Measurements from ENCODE around the gene TESMIN. TPM values are rescaled to one million over a fixed set of nuclear protein-coding genes. Genes with fewer than 3 reads are reported as not detected.
A peak's percentile ranks its signal among the peaks of the same experiment; 100 is the strongest.

The TESMIN gene
- total RNA-seq, 1 experiment from 2014 or later: 9.7 TPM

GRCh38 chr11:68780829-68781228 is 29.5 kb upstream of the TESMIN start:
- DNase-seq (ENCODE audit: unreplicated experiment): no peak
- H3K27ac Mint-ChIP-seq (ENCODE audit: low read depth, unreplicated experiment): no peak overlapping the region
- BruUV-seq (replicated peaks): no TSS peak
- H3K4me3 Mint-ChIP-seq (ENCODE audit: unreplicated experiment): no peak overlapping the region
- intact Hi-C loops (cut with micrococcal nuclease): no loop called here
- no peaks in the 10 kb centered on the region for H3K27me3 Mint-ChIP-seq (ENCODE audit: insufficient read depth, unreplicated experiment)
- TF ChIP-seq CTCF (IDR thresholded peaks at IDR 0.05; ENCODE audit: unreplicated experiment): no peak
- CTCF ChIA-PET: no interaction called here
- POLR2A ChIA-PET: interaction anchor here (0.6 kb wide), 1 partner anchor 144 kb away, joined by 3 read pairs; no protein-coding TSS in a partner anchor
- no peaks in the 10 kb centered on the region for H3K9me3 Mint-ChIP-seq (ENCODE audit: unreplicated experiment)
- H3K36me3 Mint-ChIP-seq (ENCODE audit: insufficient read depth, unreplicated experiment): peaks cover 56% of the 10 kb centered on the region
- no peaks in the 10 kb centered on the region for H3K4me1 Mint-ChIP-seq (ENCODE audit: insufficient read depth, unreplicated experiment)

- TF ChIP-seq CTCF (IDR thresholded peaks at IDR 0.05; ENCODE audit: unreplicated experiment): no peak
- BruUV-seq (replicated peaks): no TSS peak
- ChIA-PET CTCF (interaction anchor here (0.6 to 0.7 kb wide), 3 partner anchors 64 to 365 kb away, joined by 3 read pairs; no protein-coding TSS in a partner anchor), POLR2A (interaction anchor here (0.6 kb wide), 1 partner anchor 81 kb away, joined by 3 read pairs; no protein-coding TSS in a partner anchor)
- Mint-ChIP-seq H3K36me3 (ENCODE audit: insufficient read depth, unreplicated experiment) (peaks cover 75% of the 10 kb centered on the region), H3K4me1 (ENCODE audit: insufficient read depth, unreplicated experiment) (no peaks in the 10 kb centered on the region), H3K27ac (ENCODE audit: low read depth, unreplicated experiment) (no peak overlapping the region), H3K9me3 (ENCODE audit: unreplicated experiment) (no peaks in the 10 kb centered on the region), H3K4me3 (ENCODE audit: unreplicated experiment) (no peak overlapping the region), H3K27me3 (ENCODE audit: insufficient read depth, unreplicated experiment) (no peaks in the 10 kb centered on the region)
- intact Hi-C loops (cut with micrococcal nuclease): no loop called here
- DNase-seq (ENCODE audit: unreplicated experiment): no peak
These were observed 26.9 kb upstream of the TESMIN start for GRCh38 chr11:68778205-68778604.

GRCh38 chr11:68776442-68777235 is 25.3 kb upstream of the TESMIN start:
- H3K36me3 Mint-ChIP-seq (ENCODE audit: insufficient read depth, unreplicated experiment): peaks cover 90% of the 10 kb centered on the region
- no TSS peak for BruUV-seq (replicated peaks)
- H3K9me3 Mint-ChIP-seq (ENCODE audit: unreplicated experiment): no peaks in the 10 kb centered on the region
- no peaks in the 10 kb centered on the region for H3K4me1 Mint-ChIP-seq (ENCODE audit: insufficient read depth, unreplicated experiment)
- intact Hi-C loops (cut with micrococcal nuclease): no loop called here
- no peak for DNase-seq (ENCODE audit: unreplicated experiment)
- no peaks in the 10 kb centered on the region for H3K27me3 Mint-ChIP-seq (ENCODE audit: insufficient read depth, unreplicated experiment)
- POLR2A ChIA-PET: no interaction called here
- H3K4me3 Mint-ChIP-seq (ENCODE audit: unreplicated experiment): no peak overlapping the region
- CTCF ChIA-PET: interaction anchor here (0.6 to 0.7 kb wide), 2 partner anchors 68 to 115 kb away, joined by 3 to 5 read pairs; no protein-coding TSS in a partner anchor
- H3K27ac Mint-ChIP-seq (ENCODE audit: low read depth, unreplicated experiment): peak overlapping the region; percentile 4
- TF ChIP-seq CTCF (IDR thresholded peaks at IDR 0.05; ENCODE audit: unreplicated experiment): no peak

GRCh38 chr11:68775951-68776388 is 24.6 kb upstream of the TESMIN start:
- intact Hi-C loops (cut with micrococcal nuclease): no loop called here
- TF ChIP-seq CTCF (IDR thresholded peaks at IDR 0.05; ENCODE audit: unreplicated experiment): no peak
- Mint-ChIP-seq H3K27ac (ENCODE audit: low read depth, unreplicated experiment) (peak overlapping the region; percentile 4), H3K4me1 (ENCODE audit: insufficient read depth, unreplicated experiment) (no peaks in the 10 kb centered on the region), H3K36me3 (ENCODE audit: insufficient read depth, unreplicated experiment) (peaks cover 87% of the 10 kb centered on the region), H3K27me3 (ENCODE audit: insufficient read depth, unreplicated experiment) (no peaks in the 10 kb centered on the region), H3K9me3 (ENCODE audit: unreplicated experiment) (no peaks in the 10 kb centered on the region), H3K4me3 (ENCODE audit: unreplicated experiment) (no peak overlapping the region)
- BruUV-seq (replicated peaks): no TSS peak
- DNase-seq (ENCODE audit: unreplicated experiment): no peak
- POLR2A ChIA-PET: no interaction called here
- CTCF ChIA-PET: interaction anchor here (0.6 to 0.7 kb wide), 2 partner anchors 69 to 114 kb away, joined by 3 to 5 read pairs; no protein-coding TSS in a partner anchor
